HG02840 (cell line): ENCODE data around the gene POU6F1.

Experiments
- ATAC-seq: cut with Tn5 transposase; IDR thresholded peaks from one replicate; pipeline ENCODE4 v1.9.1; 2021; ENCODE audit warnings: mild to moderate bottlenecking, moderate library complexity, moderate number of reproducible peaks; ENCODE audit not compliant: unreplicated experiment, low FRiP score

Gene POU6F1

GRCh38 chr12:51172515-51173431 lies 45.1 kb downstream of the POU6F1 start, which contains the start of gene TFCP2:
TFCP2 (minus strand) TSS chr12:51173135; CDS start chr12:51172422, 713 bp downstream.
- ATAC-seq, result peak; percentile 94

DNA sequence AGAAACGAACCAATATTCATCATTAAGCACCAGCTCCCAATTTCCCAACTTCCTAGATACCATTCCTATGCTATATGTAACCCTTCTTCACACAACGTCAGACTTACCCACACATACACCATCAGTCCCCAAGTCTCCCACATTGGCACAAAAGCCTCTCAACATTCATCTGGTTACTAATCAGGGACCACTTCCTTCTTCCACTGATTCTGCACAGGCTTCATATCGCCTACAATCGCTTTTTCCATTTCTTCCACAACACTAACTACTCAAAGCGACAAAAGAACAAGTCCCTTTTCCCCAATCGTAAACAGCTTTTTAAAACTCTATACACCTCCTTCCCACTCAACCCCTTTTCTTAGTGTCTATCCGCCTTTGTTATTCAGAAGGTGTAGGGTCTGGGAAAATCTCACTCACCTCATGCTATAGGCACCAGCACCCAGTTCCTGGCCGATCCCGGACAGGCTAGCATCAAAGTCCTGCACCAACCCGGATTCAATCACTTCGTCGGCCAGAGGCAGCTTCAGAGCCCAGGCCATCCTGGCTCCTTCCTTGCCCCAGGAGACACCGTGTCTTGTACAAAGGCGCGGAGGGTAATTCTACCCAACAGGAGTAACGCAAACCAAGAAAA lies 45.9 kb downstream of the POU6F1 start:
- ATAC-seq, result peak; percentile 4

- no peak for ATAC-seq
These were observed 54.1 kb downstream of the POU6F1 start for GRCh38 chr12:51163795-51164194.

- no peak for ATAC-seq
These were observed 55.6 kb downstream of the POU6F1 start for GRCh38 chr12:51162217-51162616.

DNA sequence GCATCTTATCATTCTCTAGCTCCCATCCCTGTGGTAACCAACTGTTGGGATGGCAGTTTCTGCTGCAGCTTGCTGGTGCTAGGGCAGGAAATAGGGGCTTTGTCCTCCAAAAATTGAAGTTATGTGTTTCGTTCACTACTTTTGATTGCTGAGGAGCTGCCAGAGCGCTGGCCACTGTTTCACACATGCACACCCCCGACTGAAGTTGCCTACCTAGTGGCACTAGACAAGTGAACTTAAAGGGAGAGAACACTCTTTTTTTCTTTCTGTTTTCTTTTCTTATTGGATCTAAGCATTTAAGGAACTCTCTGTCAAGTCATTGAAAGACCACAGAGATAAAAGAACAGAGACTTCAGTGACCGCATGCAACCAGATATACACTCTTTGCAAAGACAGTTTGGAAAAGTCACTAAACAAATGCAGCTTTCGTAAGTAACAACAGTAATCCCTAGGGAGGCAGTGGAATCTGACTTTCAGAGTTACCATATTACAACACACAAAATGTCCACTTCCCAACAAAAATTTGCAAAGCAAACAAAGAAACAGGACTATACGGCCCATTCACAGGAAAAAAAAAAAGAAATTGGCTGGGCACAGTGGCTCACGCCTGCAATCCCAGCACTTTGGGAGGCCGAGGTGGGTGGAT lies 56.9 kb downstream of the POU6F1 start:
- ATAC-seq, result no peak

DNA sequence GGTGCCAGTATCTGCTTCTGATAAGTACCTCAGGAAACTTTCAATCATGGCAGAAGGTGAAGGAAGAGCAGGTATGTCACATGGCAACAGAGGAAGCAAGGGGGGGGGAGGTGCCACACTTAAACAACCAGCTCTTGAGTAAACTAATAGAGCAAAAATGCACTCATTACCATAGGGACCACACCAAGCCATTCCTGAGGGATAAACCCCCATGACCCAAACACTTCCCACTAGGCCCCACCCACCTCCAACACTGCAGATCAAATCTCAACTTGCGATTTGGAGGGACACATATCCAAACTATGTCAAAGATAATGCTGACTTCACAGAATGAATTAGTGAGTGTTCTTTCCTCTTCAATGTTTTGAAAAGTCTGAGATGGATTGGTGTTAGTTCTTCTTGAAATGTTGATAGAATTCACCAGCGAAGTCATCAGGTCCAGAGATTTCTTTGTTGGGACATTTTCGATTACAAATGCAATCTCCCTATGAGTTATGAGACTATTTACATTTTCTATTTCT lies 61.6 kb downstream of the POU6F1 start:
- ATAC-seq, result no peak

DNA sequence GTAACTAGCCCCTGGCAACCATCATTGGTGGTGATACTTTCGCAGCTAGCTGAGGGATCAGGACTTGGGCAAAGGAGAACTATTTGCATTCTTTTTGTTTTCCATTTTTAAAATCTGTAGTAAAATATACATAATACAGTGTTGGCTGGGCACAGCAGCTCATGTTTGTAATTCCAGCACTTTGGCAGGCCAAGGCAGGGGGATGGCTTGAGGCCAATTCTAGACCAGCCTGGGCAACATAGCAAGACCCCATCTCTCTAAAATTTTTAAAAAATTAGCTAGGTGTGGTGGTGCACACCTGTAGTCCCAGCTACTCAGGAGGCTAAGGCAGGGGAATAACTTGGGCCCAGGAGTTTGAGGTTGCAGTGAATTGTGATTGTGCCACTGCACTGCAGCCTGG lies 64.9 kb downstream of the POU6F1 start:
- no peak for ATAC-seq

GRCh38 chr12:51150777-51151176 lies 67.1 kb downstream of the POU6F1 start:
- ATAC-seq, result no peak

- ATAC-seq, result no peak
These were observed 70.6 kb downstream of the POU6F1 start for GRCh38 chr12:51147309-51147708.

GRCh38 chr12:51139292-51139844 lies 78.5 kb downstream of the POU6F1 start:
- ATAC-seq, result no peak
